K562 (cell line): ENCODE results near the gene HOXA1. TPM values are rescaled to one million over a fixed set of nuclear protein-coding genes. Genes with fewer than 3 reads are reported as not detected.

Experiments used
- CREB3L1 ChIP-seq: fragments of 450-650 bp; IDR thresholded peaks from 2 replicates; pipeline ENCODE4 v1.6.1; 2014; ENCODE audit warnings: low read depth, mild to moderate bottlenecking, moderate library complexity, borderline replicate concordance
- GABPB2 ChIP-seq: fragments of 250-450 bp; sonication (Bioruptor Pico); conservative IDR thresholded peaks from 2 replicates; pipeline ENCODE4 v1.5.1; 2021; ENCODE audit warnings: mild to moderate bottlenecking
- RFX1 ChIP-seq: fragments of 450-650 bp; IDR thresholded peaks from 2 replicates; pipeline ENCODE4 v1.6.1; 2016; ENCODE audit warnings: mild to moderate bottlenecking, moderate library complexity
- ZHX1 ChIP-seq: fragments of 150-350 bp; conservative IDR thresholded peaks from 2 replicates; pipeline ENCODE4 v1.6.1; 2014; ENCODE audit warnings: low read length
- ZNF23 ChIP-seq: fragments of 250-450 bp; sonication (Bioruptor Pico); IDR thresholded peaks from 2 replicates; pipeline ENCODE4 v1.4.0; 2020; ENCODE audit warnings: mild to moderate bottlenecking
- polyA plus RNA-seq, 8 experiments: library from polyadenylated mRNA; depleted of rRNA in 4 of 8; stranded (reverse) in 5 of 8; unstranded in 3 of 8; fragments of >200 nt; fragmentation: Nextera tagmentation in 2 of 8; fragmentation: Illumina TruSeq in 1 of 8; extraction: Ambion mirVana in 2 of 8; extraction: Trizol in 1 of 8; gene quantifications; 2 replicates each; pipeline versions ENCODE4 v1.2.1 to v1.2.3, GENCODE V29; 2011 to 2014; ENCODE audit warnings: inconsistent platforms in 1 of 8, missing spikeins in 1 of 8
- total RNA-seq, 7 experiments: library from RNA; depleted of rRNA in 6 of 7; stranded (reverse); fragments of >200 nt in 6 of 7; fragmentation: Illumina TruSeq in 2 of 7; extraction: Trizol in 2 of 7; gene quantifications; 2 replicates each; pipeline versions ENCODE4 v1.2.1 to v1.2.3, GENCODE V29; 2011 to 2021; ENCODE audit warnings: low replicate concordance in 1 of 7
- TF ChIP-seq, protein P1 (sequence below): fragments of 200-400 bp; formaldehyde crosslinking; IDR thresholded peaks from 2 replicates; pipeline ENCODE4 v1.6.1; 2017; ENCODE audit warnings: mild to moderate bottlenecking, low read depth, low read length, moderate library complexity

HOXA1 gene
- total and polyA plus RNA-seq, 9 of the 15 experiments (the other 6 are each of a cell fraction or from before 2014, with no cell fraction given) = 0.03 to 0.63 (median 0.09) TPM; not detected in 4

DNA sequence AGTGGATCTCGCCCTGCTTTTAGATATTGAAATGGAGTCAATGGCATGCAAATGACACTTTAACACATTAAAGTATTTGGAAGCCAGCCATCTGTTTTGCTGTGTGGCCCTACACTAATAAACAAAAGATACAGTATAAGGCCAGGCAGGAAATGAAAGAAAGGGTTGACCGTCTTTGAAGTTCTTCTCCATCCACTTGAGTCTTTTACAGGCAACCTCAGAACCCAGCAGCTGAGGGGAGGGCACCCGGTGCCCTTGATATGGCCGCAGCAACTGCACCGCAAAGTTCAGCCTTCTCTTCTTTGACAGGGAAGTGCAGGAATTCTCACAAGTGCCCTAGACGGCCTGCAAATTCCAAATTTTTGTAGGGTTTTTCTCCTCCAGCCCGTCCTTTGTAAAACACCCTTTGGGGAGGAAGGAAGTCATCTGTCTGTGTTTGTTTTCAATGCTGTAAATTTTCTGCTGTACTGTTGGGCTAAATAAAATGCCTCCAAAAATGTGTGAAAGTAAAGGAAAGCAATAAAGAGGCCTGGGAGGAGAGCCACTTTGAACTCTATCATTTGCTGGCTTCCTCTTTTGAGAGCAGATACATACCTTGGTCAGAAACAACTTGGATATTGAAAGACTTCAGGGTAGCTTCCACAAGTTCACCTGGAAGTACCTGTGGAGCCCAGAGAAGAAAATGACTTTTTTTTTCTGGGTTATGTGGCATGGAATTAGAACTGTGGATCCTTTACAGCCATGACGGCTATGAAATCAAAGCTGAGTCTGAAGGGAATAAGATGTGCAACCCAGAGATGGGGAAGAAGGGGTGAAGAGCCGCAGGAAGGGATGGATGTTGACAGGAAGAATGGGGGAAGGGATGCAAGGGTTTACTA is 3.6 kb downstream of the HOXA1 start (continued):
- TF ChIP-seq GABPB2 (CRISPR knock-in tag) (no peak), ZNF23 (CRISPR knock-in tag) (no peak), RFX1 (no peak), ZHX1 (no peak), CREB3L1 (no peak)
- TF ChIP-seq, protein P1, sequence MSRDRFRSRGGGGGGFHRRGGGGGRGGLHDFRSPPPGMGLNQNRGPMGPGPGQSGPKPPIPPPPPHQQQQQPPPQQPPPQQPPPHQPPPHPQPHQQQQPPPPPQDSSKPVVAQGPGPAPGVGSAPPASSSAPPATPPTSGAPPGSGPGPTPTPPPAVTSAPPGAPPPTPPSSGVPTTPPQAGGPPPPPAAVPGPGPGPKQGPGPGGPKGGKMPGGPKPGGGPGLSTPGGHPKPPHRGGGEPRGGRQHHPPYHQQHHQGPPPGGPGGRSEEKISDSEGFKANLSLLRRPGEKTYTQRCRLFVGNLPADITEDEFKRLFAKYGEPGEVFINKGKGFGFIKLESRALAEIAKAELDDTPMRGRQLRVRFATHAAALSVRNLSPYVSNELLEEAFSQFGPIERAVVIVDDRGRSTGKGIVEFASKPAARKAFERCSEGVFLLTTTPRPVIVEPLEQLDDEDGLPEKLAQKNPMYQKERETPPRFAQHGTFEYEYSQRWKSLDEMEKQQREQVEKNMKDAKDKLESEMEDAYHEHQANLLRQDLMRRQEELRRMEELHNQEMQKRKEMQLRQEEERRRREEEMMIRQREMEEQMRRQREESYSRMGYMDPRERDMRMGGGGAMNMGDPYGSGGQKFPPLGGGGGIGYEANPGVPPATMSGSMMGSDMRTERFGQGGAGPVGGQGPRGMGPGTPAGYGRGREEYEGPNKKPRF = no peak
